H9 (cell line): ENCODE measurements around the gene FREY1. TPM values are rescaled to one million over a fixed set of nuclear protein-coding genes. Genes with fewer than 3 reads are reported as not detected.
A peak's percentile ranks its signal among the peaks of the same experiment; 100 is the strongest.

ENCODE experiments used
- DNase-seq: peaks from one replicate; pipeline ENCODE4 v3.0.0-alpha.2; 2017
- H2AFZ ChIP-seq: one replicate; pipeline ENCODE4 v1.6.1; 2013; ENCODE audit warnings: mild to moderate bottlenecking, low read length, control low read depth, moderate library complexity
- H2AK5ac ChIP-seq: 2 replicates; pipeline ENCODE4 v1.6.1; 2013; ENCODE audit warnings: low read length, control low read depth, mixed read lengths; ENCODE audit not compliant: insufficient read length
- H2BK120ac ChIP-seq: one replicate; pipeline ENCODE4 v1.6.1; 2013; ENCODE audit warnings: low read depth, mild to moderate bottlenecking, low read length, control low read depth, inconsistent platforms; ENCODE audit not compliant: poor library complexity, severe bottlenecking
- H2BK12ac ChIP-seq: 2 replicates; pipeline ENCODE4 v1.6.1; 2013; ENCODE audit warnings: low read length, control low read depth, mixed read lengths, low read depth; ENCODE audit not compliant: insufficient read length
- H2BK15ac ChIP-seq: 2 replicates; pipeline ENCODE4 v1.6.1; 2013; ENCODE audit warnings: low read depth, low read length, control low read depth
- H2BK20ac ChIP-seq: one replicate; pipeline ENCODE4 v1.6.1; 2013; ENCODE audit warnings: low read depth, mild to moderate bottlenecking, low read length, control low read depth, inconsistent platforms; ENCODE audit not compliant: poor library complexity, severe bottlenecking
- H2BK5ac ChIP-seq: 2 replicates; pipeline ENCODE4 v1.6.1; 2013; ENCODE audit warnings: low read length, control low read depth, mixed read lengths; ENCODE audit not compliant: insufficient read length
- H3K14ac ChIP-seq: 2 replicates; pipeline ENCODE4 v1.6.1; 2013; ENCODE audit warnings: low read length, control low read depth; ENCODE audit not compliant: insufficient read depth
- H3K18ac ChIP-seq: 2 replicates; pipeline ENCODE4 v1.6.1; 2013; ENCODE audit warnings: low read depth, mild to moderate bottlenecking, mixed read lengths, low read length, control low read depth; ENCODE audit not compliant: insufficient read length
- H3K23ac ChIP-seq: 2 replicates; pipeline ENCODE4 v1.6.1; 2013; ENCODE audit warnings: low read length, control low read depth, mixed read lengths, low read depth; ENCODE audit not compliant: insufficient read length
- H3K23me2 ChIP-seq: 2 replicates; pipeline ENCODE4 v1.6.1; 2013; ENCODE audit warnings: low read depth, mild to moderate bottlenecking, mixed read lengths, low read length, control low read depth; ENCODE audit not compliant: insufficient read length, poor library complexity, severe bottlenecking
- H3K27ac ChIP-seq: 2 replicates; pipeline ENCODE4 v1.5.1; 2013; ENCODE audit warnings: low read length, control low read depth, mixed read lengths, low read depth; ENCODE audit not compliant: insufficient read length
- H3K27me3 ChIP-seq: 2 replicates; pipeline ENCODE4 v1.6.1; 2013; ENCODE audit warnings: low read length, control low read depth, inconsistent platforms; ENCODE audit not compliant: insufficient read depth
- H3K4ac ChIP-seq: 2 replicates; pipeline ENCODE4 v1.6.1; 2013; ENCODE audit warnings: low read depth, mild to moderate bottlenecking, control low read depth, inconsistent platforms, low read length, moderate library complexity
- H3K4me1 ChIP-seq: 2 replicates; pipeline ENCODE4 v1.6.1; 2013; ENCODE audit warnings: low read length, control low read depth, inconsistent platforms; ENCODE audit not compliant: insufficient read depth
- H3K4me2 ChIP-seq: 2 replicates; pipeline ENCODE4 v1.6.1; 2013; ENCODE audit warnings: low read length, control low read depth, mixed read lengths; ENCODE audit not compliant: insufficient read length, insufficient read depth
- H3K56ac ChIP-seq: 2 replicates; pipeline ENCODE4 v1.6.1; 2013; ENCODE audit warnings: low read depth, mild to moderate bottlenecking, mixed read lengths, low read length, control low read depth; ENCODE audit not compliant: insufficient read length
- H3K79me1 ChIP-seq: 2 replicates; pipeline ENCODE4 v1.6.1; 2013; ENCODE audit warnings: low read depth, mild to moderate bottlenecking, moderate library complexity, low read length, control low read depth, inconsistent platforms; ENCODE audit not compliant: insufficient read depth, poor library complexity, severe bottlenecking
- H3K79me2 ChIP-seq: 2 replicates; pipeline ENCODE4 v1.6.1; 2013; ENCODE audit warnings: low read length, control low read depth, inconsistent platforms; ENCODE audit not compliant: insufficient read depth
- H3K9ac ChIP-seq: 2 replicates; pipeline ENCODE4 v1.6.1; 2013; ENCODE audit warnings: low read length, control low read depth, mixed read lengths; ENCODE audit not compliant: insufficient read length; ENCODE audit errors: extremely low read depth
- H3K9me3 ChIP-seq: one replicate; pipeline ENCODE4 v1.6.1; 2013; ENCODE audit warnings: low read depth, low read length, inconsistent platforms; ENCODE audit not compliant: control insufficient read depth
- H3T11ph ChIP-seq: one replicate; pipeline ENCODE4 v1.6.1; 2013; ENCODE audit warnings: mild to moderate bottlenecking, low read length, control low read depth, inconsistent platforms
- H4K20me1 ChIP-seq: one replicate; pipeline ENCODE4 v1.6.1; 2013; ENCODE audit not compliant: control insufficient read depth, insufficient read length, insufficient read depth
- H4K5ac ChIP-seq: 2 replicates; pipeline ENCODE4 v1.6.1; 2013; ENCODE audit warnings: low read depth, mild to moderate bottlenecking, mixed read lengths, low read length, control low read depth; ENCODE audit not compliant: insufficient read length
- H4K8ac ChIP-seq: replicated peaks from 2 replicates; pipeline ENCODE4 v1.6.1; 2013; ENCODE audit warnings: low read length, control low read depth, mixed read lengths, low read depth; ENCODE audit not compliant: insufficient read length
- H4K91ac ChIP-seq: 2 replicates; pipeline ENCODE4 v1.6.1; 2013; ENCODE audit warnings: low read depth, mild to moderate bottlenecking, moderate library complexity, mixed read lengths, low read length, control low read depth; ENCODE audit not compliant: insufficient read length
- H3K27ac Mint-ChIP-seq, 3 experiments: 2 replicates in 2 of 3; 3 replicates in 1 of 3; pipeline ENCODE4 v1.8.0; 2020 to 2021; ENCODE audit warnings: mixed read lengths in 3 of 3, mild to moderate bottlenecking in 1 of 3, moderate library complexity in 1 of 3
- H3K27me3 Mint-ChIP-seq: 2 replicates; pipeline ENCODE4 v1.8.0; 2021; ENCODE audit warnings: low read depth, mild to moderate bottlenecking, moderate library complexity, mixed read lengths
- H3K36me3 Mint-ChIP-seq, 3 experiments: 2 replicates in 2 of 3; 3 replicates in 1 of 3; pipeline ENCODE4 v1.8.0; 2020 to 2021; ENCODE audit warnings: low read depth in 3 of 3, mixed read lengths in 3 of 3; ENCODE audit not compliant: insufficient read depth in 1 of 3
- H3K4me1 Mint-ChIP-seq, 2 experiments: 2 replicates each; pipeline ENCODE4 v1.8.0; 2020; ENCODE audit warnings: mixed read lengths in 2 of 2
- H3K4me3 Mint-ChIP-seq, 2 experiments: 2 replicates in 1 of 2; 3 replicates in 1 of 2; pipeline ENCODE4 v1.8.0; 2020 to 2021; ENCODE audit warnings: mild to moderate bottlenecking in 2 of 2, mixed read lengths in 2 of 2, moderate library complexity in 1 of 2
- H3K9me3 Mint-ChIP-seq, 2 experiments: 2 replicates in 1 of 2; 3 replicates in 1 of 2; pipeline ENCODE4 v1.8.0; 2020; ENCODE audit warnings: mild to moderate bottlenecking in 2 of 2, mixed read lengths in 2 of 2, moderate library complexity in 1 of 2
- WGBS: extraction: QIAGEN DNeasy Blood & Tissue Kit; methylation state at CpG from one replicate; pipeline ENCODE4 v1.1.7; 2013; ENCODE audit warnings: missing lambda C conversion rate, low lambda C conversion rate, mixed read lengths; ENCODE audit not compliant: insufficient read length; ENCODE audit errors: extremely low coverage; 5-methylcytosine and 5-hydroxymethylcytosine counted together
- total RNA-seq: library from RNA; stranded (reverse); gene quantifications from 2 replicates; pipeline ENCODE4 v1.2.1, GENCODE V29; 2021
- TF ChIP-seq, protein P1 (sequence below): fragments of 200-600 bp; sonication (generic); conservative IDR thresholded peaks from 3 replicates; pipeline ENCODE4 v1.8.0; 2021; ENCODE audit warnings: antibody characterized with exemption, mild to moderate bottlenecking

Gene FREY1
- total RNA-seq, 1 experiment from 2014 or later = 2.1 TPM

DNA sequence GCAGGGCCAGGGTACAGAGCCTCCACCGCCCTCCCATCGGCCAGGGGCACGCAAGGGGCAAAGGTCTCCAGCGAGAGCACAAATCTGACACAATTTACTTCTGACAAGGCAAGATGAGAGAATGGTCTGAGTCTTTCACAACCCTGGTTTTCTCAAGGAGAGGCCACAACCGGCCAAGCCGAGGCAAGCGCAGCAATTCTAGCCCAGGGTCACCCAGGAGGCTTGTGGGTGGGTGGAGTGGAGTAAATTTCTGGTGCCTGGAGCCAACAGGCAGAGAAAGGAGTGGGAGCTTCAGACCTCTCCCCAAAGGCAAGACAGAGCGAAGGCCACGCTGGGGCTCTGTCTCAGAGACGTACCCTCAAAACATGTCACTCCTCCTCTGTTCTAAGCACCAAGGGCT, 24.7 kb upstream of the FREY1 start:
- Histone ChIP-seq H3K27me3 (no peaks in the 10 kb centered on the region), H4K5ac (no peak overlapping the region), H3K4me1 (no peaks in the 10 kb centered on the region), H4K8ac (no peak overlapping the region), H3K18ac (no peak overlapping the region), H2AK5ac (no peak overlapping the region), H3K9ac (no peak overlapping the region), H3K56ac (no peak overlapping the region), H3K27ac (no peak overlapping the region), H2BK120ac (no peak overlapping the region), H2BK15ac (no peak overlapping the region), H3K4me2 (no peak overlapping the region), H3T11ph (no peak overlapping the region), H3K23me2 (no peaks in the 10 kb centered on the region), H3K23ac (no peak overlapping the region), H4K91ac (no peak overlapping the region), H2BK12ac (no peak overlapping the region), H2BK5ac (no peak overlapping the region), H3K9me3 (no peaks in the 10 kb centered on the region), H3K79me1 (no peaks in the 10 kb centered on the region), H3K79me2 (no peaks in the 10 kb centered on the region), H3K14ac (no peak overlapping the region; the same call in 1 of the 2 replicates), H2BK20ac (no peak overlapping the region), H4K20me1 (no peaks in the 10 kb centered on the region), H2AFZ (no peak overlapping the region), H3K4ac (no peak overlapping the region)
- TF ChIP-seq, protein P1, sequence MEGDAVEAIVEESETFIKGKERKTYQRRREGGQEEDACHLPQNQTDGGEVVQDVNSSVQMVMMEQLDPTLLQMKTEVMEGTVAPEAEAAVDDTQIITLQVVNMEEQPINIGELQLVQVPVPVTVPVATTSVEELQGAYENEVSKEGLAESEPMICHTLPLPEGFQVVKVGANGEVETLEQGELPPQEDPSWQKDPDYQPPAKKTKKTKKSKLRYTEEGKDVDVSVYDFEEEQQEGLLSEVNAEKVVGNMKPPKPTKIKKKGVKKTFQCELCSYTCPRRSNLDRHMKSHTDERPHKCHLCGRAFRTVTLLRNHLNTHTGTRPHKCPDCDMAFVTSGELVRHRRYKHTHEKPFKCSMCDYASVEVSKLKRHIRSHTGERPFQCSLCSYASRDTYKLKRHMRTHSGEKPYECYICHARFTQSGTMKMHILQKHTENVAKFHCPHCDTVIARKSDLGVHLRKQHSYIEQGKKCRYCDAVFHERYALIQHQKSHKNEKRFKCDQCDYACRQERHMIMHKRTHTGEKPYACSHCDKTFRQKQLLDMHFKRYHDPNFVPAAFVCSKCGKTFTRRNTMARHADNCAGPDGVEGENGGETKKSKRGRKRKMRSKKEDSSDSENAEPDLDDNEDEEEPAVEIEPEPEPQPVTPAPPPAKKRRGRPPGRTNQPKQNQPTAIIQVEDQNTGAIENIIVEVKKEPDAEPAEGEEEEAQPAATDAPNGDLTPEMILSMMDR = no peak
- Mint-ChIP-seq H3K27ac (peak overlapping the region in 2 of 3 experiments; percentile 56 to 86; a peak in 4 of 7 replicates), H3K4me3 (no peak overlapping the region), H3K36me3 (peaks cover 5 to 62% (median 60%) of the 10 kb centered on the region in 3 experiments), H3K27me3 (no peaks in the 10 kb centered on the region), H3K4me1 (peaks cover 5 to 12% of the 10 kb centered on the region in 2 experiments; a peak in 3 of 4 replicates), H3K9me3 (no peaks in the 10 kb centered on the region)
- no peak for DNase-seq
- WGBS = no CpG with 5 or more reads among the region's 10 CpGs
